Astrocyte (in vitro differentiated cells and primary cell): Measurements from ENCODE around the gene STK39. TPM values are rescaled to one million over a fixed set of nuclear protein-coding genes. Genes with fewer than 3 reads are reported as not detected.

Source experiments
- DNase-seq: peaks from one replicate; pipeline ENCODE4 v3.0.0-alpha.2; 2010; ENCODE audit warnings: low read depth
- FAIRE-seq: peaks from 2 replicates; lab custom pipeline; 2011; peaks lifted over from hg19 to GRCh38; lab: Jason Lieb, UNC
- H2AFZ ChIP-seq: 2 replicates; pipeline ENCODE4 v1.6.0; 2012; ENCODE audit warnings: low read depth, low read length, inconsistent platforms
- H3K27ac ChIP-seq: 2 replicates; pipeline ENCODE4 v1.5.1; 2011; ENCODE audit warnings: low read depth, low read length, inconsistent platforms
- H3K27me3 ChIP-seq: 2 replicates; pipeline ENCODE4 v1.6.0; 2011; ENCODE audit warnings: low read length, inconsistent platforms; ENCODE audit not compliant: insufficient read depth
- H3K36me3 ChIP-seq: 2 replicates; pipeline ENCODE4 v1.5.1; 2011; ENCODE audit warnings: low read length, inconsistent platforms; ENCODE audit not compliant: insufficient read depth
- H3K4me1 ChIP-seq: 2 replicates; pipeline ENCODE4 v1.5.1; 2011; ENCODE audit warnings: low read length, inconsistent platforms; ENCODE audit not compliant: insufficient read depth
- H3K4me2 ChIP-seq: 2 replicates; pipeline ENCODE4 v1.6.0; 2012; ENCODE audit warnings: low read length, inconsistent platforms
- H3K4me3 ChIP-seq: 2 replicates; pipeline ENCODE4 v1.5.1; 2011; ENCODE audit warnings: low read depth, mild to moderate bottlenecking, low read length, inconsistent platforms; ENCODE audit not compliant: insufficient read depth
- H3K79me2 ChIP-seq: 2 replicates; pipeline ENCODE4 v1.6.0; 2012; ENCODE audit warnings: mild to moderate bottlenecking, low read length, inconsistent platforms; ENCODE audit not compliant: insufficient read depth
- H3K9ac ChIP-seq: 2 replicates; pipeline ENCODE4 v1.6.0; 2012; ENCODE audit warnings: mild to moderate bottlenecking, low read length, inconsistent platforms
- H3K9me3 ChIP-seq: 2 replicates; pipeline ENCODE4 v1.5.1; 2012; ENCODE audit warnings: low read depth, mild to moderate bottlenecking, low read length, inconsistent platforms; ENCODE audit not compliant: insufficient read depth
- H4K20me1 ChIP-seq: 2 replicates; pipeline ENCODE4 v1.6.0; 2012; ENCODE audit warnings: low read length, inconsistent platforms; ENCODE audit not compliant: insufficient read depth
- H3K27ac Mint-ChIP-seq: one replicate; pipeline ENCODE4 v1.8.0; 2021; ENCODE audit warnings: mild to moderate bottlenecking, mixed read lengths; ENCODE audit not compliant: unreplicated experiment
- H3K27me3 Mint-ChIP-seq: one replicate; pipeline ENCODE4 v1.8.0; 2021; ENCODE audit warnings: low read depth, mixed read lengths; ENCODE audit not compliant: unreplicated experiment
- H3K36me3 Mint-ChIP-seq: one replicate; pipeline ENCODE4 v1.8.0; 2021; ENCODE audit warnings: low read depth, mixed read lengths; ENCODE audit not compliant: unreplicated experiment
- H3K4me1 Mint-ChIP-seq: one replicate; pipeline ENCODE4 v1.8.0; 2021; ENCODE audit warnings: low read depth, mixed read lengths; ENCODE audit not compliant: unreplicated experiment
- H3K4me3 Mint-ChIP-seq: one replicate; pipeline ENCODE4 v1.8.0; 2021; ENCODE audit warnings: mild to moderate bottlenecking, moderate library complexity, mixed read lengths; ENCODE audit not compliant: unreplicated experiment
- H3K9me3 Mint-ChIP-seq: one replicate; pipeline ENCODE4 v1.8.0; 2021; ENCODE audit warnings: mild to moderate bottlenecking, mixed read lengths; ENCODE audit not compliant: unreplicated experiment
- CTCF ChIP-seq: IDR thresholded peaks from 2 replicates; pipeline ENCODE4 v1.5.1; 2011; ENCODE audit warnings: low read depth, mild to moderate bottlenecking, inconsistent platforms, low read length, moderate library complexity; ENCODE audit not compliant: insufficient read depth
- EZH2 ChIP-seq: IDR thresholded peaks from 2 replicates; pipeline ENCODE4 v1.6.1; 2012; ENCODE audit warnings: mild to moderate bottlenecking, low read length, inconsistent platforms; ENCODE audit not compliant: insufficient read depth
- total RNA-seq: library from RNA; stranded (reverse); gene quantifications from 2 replicates; pipeline ENCODE4 v1.2.1, GENCODE V29; 2021

STK39 gene
- total RNA-seq, 1 donor from 2014 or later: 23.4 TPM

DNA sequence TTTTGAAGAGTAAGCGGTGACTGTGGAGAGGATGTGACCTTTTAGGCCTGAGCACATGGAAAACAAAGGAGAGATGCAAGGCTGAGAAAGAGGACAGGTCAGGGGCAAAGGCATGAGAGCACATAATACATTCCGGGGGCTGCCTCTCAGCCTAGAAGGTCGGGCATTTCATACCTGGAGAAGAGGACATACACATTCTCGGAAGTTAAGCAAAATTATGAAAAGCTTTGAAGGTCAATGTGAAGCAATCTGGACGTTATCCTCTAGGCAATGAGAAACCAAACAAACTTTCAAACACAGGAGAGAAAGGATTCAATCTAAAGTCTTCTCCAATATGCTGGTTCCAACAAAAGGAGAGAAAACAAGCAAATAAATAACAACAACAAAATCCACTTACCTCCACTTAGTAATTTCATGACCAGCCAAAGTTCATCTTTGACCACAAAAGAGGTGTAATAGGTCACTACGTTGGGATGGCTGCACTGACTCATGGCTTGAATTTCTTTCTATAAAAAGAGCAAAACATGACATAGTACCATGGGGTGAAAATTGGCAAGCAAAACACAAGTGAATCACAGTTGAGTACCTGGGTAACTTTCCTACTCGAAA is 80.4 kb downstream of the STK39 start:
- Histone ChIP-seq H3K9ac (no peak overlapping the region), H3K27me3 (no peaks in the 10 kb centered on the region), H4K20me1 (peaks cover 27% of the 10 kb centered on the region), H3K36me3 (no peaks in the 10 kb centered on the region), H3K4me3 (no peak overlapping the region), H3K4me2 (no peak overlapping the region), H2AFZ (no peak overlapping the region), H3K79me2 (peaks cover 16% of the 10 kb centered on the region), H3K4me1 (peaks cover 29% of the 10 kb centered on the region), H3K9me3 (no peaks in the 10 kb centered on the region), H3K27ac (no peak overlapping the region)
- no peaks in the 10 kb centered on the region for H3K27me3 Mint-ChIP-seq
- FAIRE-seq: peak; percentile 69
- H3K27ac Mint-ChIP-seq: no peak overlapping the region
- no peak overlapping the region for H3K4me3 Mint-ChIP-seq
- H3K4me1 Mint-ChIP-seq: peaks cover 12% of the 10 kb centered on the region
- TF ChIP-seq EZH2 (no peak), CTCF (no peak)
- peaks cover 11% of the 10 kb centered on the region for H3K36me3 Mint-ChIP-seq
- no peaks in the 10 kb centered on the region for H3K9me3 Mint-ChIP-seq
- DNase-seq: peak; percentile 71

- Histone ChIP-seq H2AFZ (no peak overlapping the region), H4K20me1 (peaks cover 27% of the 10 kb centered on the region), H3K4me3 (no peak overlapping the region), H3K9me3 (no peaks in the 10 kb centered on the region), H3K4me2 (peak overlapping the region; percentile 23), H3K79me2 (peaks cover 16% of the 10 kb centered on the region), H3K36me3 (no peaks in the 10 kb centered on the region), H3K9ac (no peak overlapping the region), H3K27me3 (no peaks in the 10 kb centered on the region), H3K4me1 (peaks cover 29% of the 10 kb centered on the region), H3K27ac (no peak overlapping the region)
- H3K4me3 Mint-ChIP-seq: no peak overlapping the region
- no peak for FAIRE-seq
- no peak for DNase-seq
- H3K9me3 Mint-ChIP-seq: no peaks in the 10 kb centered on the region
- peaks cover 11% of the 10 kb centered on the region for H3K36me3 Mint-ChIP-seq
- H3K27ac Mint-ChIP-seq: no peak overlapping the region
- TF ChIP-seq EZH2 (no peak), CTCF (no peak)
- peaks cover 12% of the 10 kb centered on the region for H3K4me1 Mint-ChIP-seq
- H3K27me3 Mint-ChIP-seq: no peaks in the 10 kb centered on the region
Observed at GRCh38 chr2:168165985-168166901, 81.2 kb downstream of the STK39 start.
